Smooth muscle cell (in vitro differentiated cells): ENCODE measurements around the gene GLUD2. TPM values are rescaled to one million over a fixed set of nuclear protein-coding genes. Genes with fewer than 3 reads are reported as not detected.
"Not testable (repeated sequence)": the region's sequence is repeated elsewhere in the genome, so short reads cannot be mapped to it uniquely, and the experiment has no call there.

Source experiments
- DNase-seq: peaks from one replicate; lab custom pipeline; 2025; ENCODE audit not compliant: unreplicated experiment; lab: John Stamatoyannopoulos, UW
- H2AFZ ChIP-seq: fragments of 200-600 bp; sonication (generic); 2 replicates; pipeline ENCODE4 v1.6.0; 2016; ENCODE audit warnings: antibody characterized with exemption, low read depth, mild to moderate bottlenecking
- H3F3A ChIP-seq: fragments of 200-600 bp; sonication (generic); 2 replicates; pipeline ENCODE4 v1.6.0; 2017; ENCODE audit warnings: antibody characterized with exemption, low read depth
- H3K27ac ChIP-seq: fragments of 200-600 bp; sonication (generic); 2 replicates; pipeline ENCODE4 v1.5.1; 2016; ENCODE audit warnings: low read depth, mild to moderate bottlenecking
- H3K27me3 ChIP-seq: fragments of 200-600 bp; sonication (generic); 2 replicates; pipeline ENCODE4 v1.6.1; 2016; ENCODE audit warnings: low read depth, mild to moderate bottlenecking
- H3K36me3 ChIP-seq: fragments of 200-600 bp; sonication (generic); 2 replicates; pipeline ENCODE4 v1.5.1; 2016; ENCODE audit warnings: low read depth
- H3K4me1 ChIP-seq: fragments of 200-600 bp; sonication (generic); 2 replicates; pipeline ENCODE4 v1.5.1; 2016; ENCODE audit warnings: low read depth
- H3K4me2 ChIP-seq: fragments of 200-600 bp; sonication (generic); 2 replicates; pipeline ENCODE4 v1.6.0; 2016; ENCODE audit warnings: mild to moderate bottlenecking
- H3K4me3 ChIP-seq: fragments of 200-600 bp; sonication (generic); 2 replicates; pipeline ENCODE4 v1.5.1; 2016; ENCODE audit warnings: mild to moderate bottlenecking
- H3K79me2 ChIP-seq: fragments of 200-600 bp; sonication (generic); 2 replicates; pipeline ENCODE4 v1.6.0; 2016; ENCODE audit warnings: low read depth, mild to moderate bottlenecking
- H3K9ac ChIP-seq: fragments of 200-600 bp; sonication (generic); 2 replicates; pipeline ENCODE4 v1.6.0; 2016; ENCODE audit warnings: low read depth
- H3K9me3 ChIP-seq: fragments of 200-600 bp; sonication (generic); replicated peaks from 2 replicates; pipeline ENCODE4 v1.5.1; 2016; ENCODE audit warnings: low read depth
- H4K20me1 ChIP-seq: fragments of 200-600 bp; sonication (generic); 2 replicates; pipeline ENCODE4 v1.6.0; 2016; ENCODE audit warnings: low read depth
- WGBS: methylation state at CpG from one replicate; pipeline ENCODE4 v1.1.7; 2016; ENCODE audit warnings: low lambda C conversion rate; 5-methylcytosine and 5-hydroxymethylcytosine counted together
- polyA plus RNA-seq: library from polyadenylated mRNA; unstranded; fragments of >200 nt; fragmentation: Nextera tagmentation; extraction: Ambion mirVana; gene quantifications from 2 replicates; pipeline ENCODE4 v1.2.1, GENCODE V29; 2016
- total RNA-seq: library from RNA; depleted of rRNA; stranded (reverse); fragments of >200 nt; gene quantifications from 2 replicates; pipeline ENCODE4 v1.2.3, GENCODE V29; 2014
- TF ChIP-seq, protein P1 (sequence below): fragments of 200-600 bp; sonication (generic); IDR thresholded peaks from 2 replicates; pipeline ENCODE4 v1.5.1; 2017; ENCODE audit warnings: borderline replicate concordance, mild to moderate bottlenecking, antibody characterized with exemption; ENCODE audit not compliant: insufficient read depth, poor library complexity, severe bottlenecking

GLUD2 gene
- total and polyA plus RNA-seq, 2 experiments from 2014 or later = 0.13 to 2.2 TPM

DNA sequence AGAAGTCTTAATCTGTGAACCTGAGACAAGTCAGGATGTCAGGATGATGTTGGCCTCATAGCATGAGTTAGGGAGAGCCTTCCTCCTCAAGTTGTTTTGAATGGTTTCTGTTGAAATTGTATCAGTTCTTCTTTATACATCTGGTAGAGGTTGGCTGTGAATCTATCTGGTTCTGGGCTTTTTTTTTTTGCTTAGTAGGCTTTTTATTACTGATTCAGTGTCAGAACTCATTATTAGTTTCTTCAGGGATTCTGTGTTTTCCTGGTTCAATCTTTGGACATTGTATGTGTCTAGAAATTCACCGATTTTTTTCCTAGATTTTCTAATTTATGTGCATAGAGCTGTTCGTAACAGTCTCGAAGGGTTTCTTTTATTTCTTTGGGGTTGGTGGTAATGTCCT lies 14.9 kb downstream of the GLUD2 start:
- no peaks in the 10 kb centered on the region for H3K79me2 ChIP-seq
- H2AFZ ChIP-seq = no peak overlapping the region
- DNase-seq = no peak
- no peaks in the 10 kb centered on the region for H4K20me1 ChIP-seq
- H3K4me2 ChIP-seq = no peak overlapping the region
- TF ChIP-seq, protein P1, sequence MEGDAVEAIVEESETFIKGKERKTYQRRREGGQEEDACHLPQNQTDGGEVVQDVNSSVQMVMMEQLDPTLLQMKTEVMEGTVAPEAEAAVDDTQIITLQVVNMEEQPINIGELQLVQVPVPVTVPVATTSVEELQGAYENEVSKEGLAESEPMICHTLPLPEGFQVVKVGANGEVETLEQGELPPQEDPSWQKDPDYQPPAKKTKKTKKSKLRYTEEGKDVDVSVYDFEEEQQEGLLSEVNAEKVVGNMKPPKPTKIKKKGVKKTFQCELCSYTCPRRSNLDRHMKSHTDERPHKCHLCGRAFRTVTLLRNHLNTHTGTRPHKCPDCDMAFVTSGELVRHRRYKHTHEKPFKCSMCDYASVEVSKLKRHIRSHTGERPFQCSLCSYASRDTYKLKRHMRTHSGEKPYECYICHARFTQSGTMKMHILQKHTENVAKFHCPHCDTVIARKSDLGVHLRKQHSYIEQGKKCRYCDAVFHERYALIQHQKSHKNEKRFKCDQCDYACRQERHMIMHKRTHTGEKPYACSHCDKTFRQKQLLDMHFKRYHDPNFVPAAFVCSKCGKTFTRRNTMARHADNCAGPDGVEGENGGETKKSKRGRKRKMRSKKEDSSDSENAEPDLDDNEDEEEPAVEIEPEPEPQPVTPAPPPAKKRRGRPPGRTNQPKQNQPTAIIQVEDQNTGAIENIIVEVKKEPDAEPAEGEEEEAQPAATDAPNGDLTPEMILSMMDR = no peak
- H3K4me3 ChIP-seq = no peak overlapping the region
- no peak overlapping the region for H3K9ac ChIP-seq
- H3K27ac ChIP-seq = no peak overlapping the region
- H3K27me3 ChIP-seq = no peaks in the 10 kb centered on the region
- no peaks in the 10 kb centered on the region for H3K36me3 ChIP-seq
- H3K4me1 ChIP-seq = no peaks in the 10 kb centered on the region
- peaks cover 4% of the 10 kb centered on the region for H3K9me3 ChIP-seq
- H3F3A ChIP-seq = no peaks in the 10 kb centered on the region
- WGBS = 86% methylated on average over 3 of the region's 3 CpGs

DNA sequence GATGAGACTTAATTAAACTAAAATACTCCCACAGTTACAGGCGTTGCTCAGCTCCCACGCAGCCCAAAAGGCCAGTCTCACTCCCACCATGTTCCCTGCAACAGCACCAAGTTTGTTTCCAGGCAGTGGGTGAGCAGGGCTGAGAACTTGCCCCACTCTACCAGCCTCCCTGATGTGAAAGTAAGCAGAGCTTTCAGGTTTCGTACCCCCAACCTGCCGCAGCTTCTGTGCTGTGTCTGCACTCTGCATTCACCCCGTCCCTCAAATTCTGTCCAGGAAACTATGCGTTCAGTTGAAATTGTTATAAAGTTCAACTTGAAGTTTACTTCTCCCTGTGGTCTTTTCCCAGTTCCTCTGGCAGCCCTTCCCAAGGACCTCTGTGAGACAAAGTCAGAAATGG lies 17.2 kb downstream of the GLUD2 start:
- H3K36me3 ChIP-seq = no peaks in the 10 kb centered on the region
- DNase-seq = no peak
- H3K4me3 ChIP-seq = no peak overlapping the region
- H3K27me3 ChIP-seq = no peaks in the 10 kb centered on the region
- no peak overlapping the region for H3K9ac ChIP-seq
- H2AFZ ChIP-seq = no peak overlapping the region
- H3K4me1 ChIP-seq = no peaks in the 10 kb centered on the region
- H4K20me1 ChIP-seq = no peaks in the 10 kb centered on the region
- no peaks in the 10 kb centered on the region for H3K9me3 ChIP-seq
- TF ChIP-seq, protein P1 = no peak
- H3K4me2 ChIP-seq = no peak overlapping the region
- WGBS = 90% methylated on average over 6 of the region's 6 CpGs
- H3K79me2 ChIP-seq = no peaks in the 10 kb centered on the region
- no peaks in the 10 kb centered on the region for H3F3A ChIP-seq
- no peak overlapping the region for H3K27ac ChIP-seq

DNA sequence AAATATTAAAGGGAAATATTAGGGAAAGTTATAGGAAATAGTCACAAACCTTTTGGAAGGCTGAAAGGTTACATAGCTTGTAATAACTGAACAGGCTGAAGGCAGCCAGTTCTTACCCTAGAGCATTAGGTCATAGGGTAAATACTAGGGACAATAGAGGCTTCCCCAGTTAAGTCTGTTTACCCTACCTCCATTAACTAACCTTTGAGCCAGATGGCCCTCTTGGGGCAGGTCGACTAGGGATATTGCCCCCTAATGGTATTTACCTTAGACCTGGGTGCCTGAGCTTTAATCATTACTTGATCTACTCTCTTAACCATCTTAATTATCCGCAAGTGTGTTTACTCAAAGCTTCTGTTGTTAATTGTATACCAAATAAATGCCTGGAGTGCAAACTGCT lies 36.8 kb downstream of the GLUD2 start:
- not testable (repeated sequence) for H3K9me3 ChIP-seq, H3K79me2 ChIP-seq, H3K4me3 ChIP-seq, H2AFZ ChIP-seq, H3K27me3 ChIP-seq, H3K4me1 ChIP-seq, H3F3A ChIP-seq, H3K36me3 ChIP-seq, DNase-seq, H3K4me2 ChIP-seq, H4K20me1 ChIP-seq, H3K9ac ChIP-seq, H3K27ac ChIP-seq
- WGBS = 60% methylated on average over 2 of the region's 2 CpGs

DNA sequence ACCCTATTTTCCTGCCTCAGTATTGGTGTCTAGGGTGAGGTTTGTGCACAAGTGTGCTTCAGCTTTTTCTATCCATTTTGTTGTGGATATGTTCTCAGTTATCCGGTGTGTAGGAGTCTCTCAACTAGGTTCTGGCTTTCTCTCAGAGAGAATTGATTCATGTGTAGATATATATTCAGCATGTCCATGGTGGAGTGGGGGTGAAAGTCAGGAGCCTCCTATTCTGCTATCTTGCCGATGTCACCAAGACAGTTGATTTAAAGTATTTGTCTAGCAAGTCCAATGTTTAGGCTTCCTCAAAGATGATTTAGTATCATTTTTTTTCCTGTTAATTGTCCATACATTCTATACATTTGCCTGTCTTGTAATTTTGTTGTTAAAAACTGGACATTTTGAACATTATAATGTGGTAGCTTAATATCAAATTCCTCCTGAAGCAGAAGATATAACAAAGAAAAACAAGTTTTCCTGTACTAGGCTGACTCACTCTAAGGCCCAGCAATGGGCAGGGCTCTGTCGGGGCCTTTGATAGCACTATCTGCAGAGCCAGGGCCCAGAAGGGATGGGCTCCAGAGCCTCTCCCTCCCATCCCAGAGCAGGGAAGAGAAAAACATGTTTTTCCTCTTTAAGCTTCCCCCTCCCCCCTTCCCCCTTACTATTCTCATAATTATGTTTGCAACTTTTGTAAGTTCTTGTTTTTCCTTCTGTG lies 37.6 kb downstream of the GLUD2 start:
- Histone ChIP-seq H3K4me1 (no peaks in the 10 kb centered on the region), H3K27ac (no peak overlapping the region), H3K4me2 (no peak overlapping the region), H2AFZ (no peak overlapping the region), H3F3A (no peaks in the 10 kb centered on the region), H3K36me3 (no peaks in the 10 kb centered on the region), H3K9me3 (no peaks in the 10 kb centered on the region), H3K4me3 (no peak overlapping the region), H3K79me2 (no peaks in the 10 kb centered on the region), H3K27me3 (no peaks in the 10 kb centered on the region), H4K20me1 (no peaks in the 10 kb centered on the region), H3K9ac (no peak overlapping the region)
- DNase-seq = no peak
- TF ChIP-seq, protein P1 = no peak
- 71% methylated on average over 3 of the region's 3 CpGs for WGBS
